Activated CD8-positive, alpha-beta T cell treated with anti-CD3 and anti-CD28 coated beads, Interleukin-2, amount 10 ng/mL, durations not matched to agents 7 days and 5 days (primary cell): ENCODE results near the gene PMIS2. TPM values are rescaled to one million over a fixed set of nuclear protein-coding genes. Genes with fewer than 3 reads are reported as not detected.

ENCODE experiments used
- ATAC-seq: fragments of 150-1000 bp; cut with Tn5 transposase; one replicate; pipeline ENCODE4 v1.10.0; 2021; ENCODE audit warnings: moderate library complexity
- CTCF ChIA-PET: fragments of 350-600 bp; sonication (Branson Sonifier 250); formaldehyde crosslinking; loops from one replicate; lab custom pipeline; 2021; ENCODE audit warnings: antibody characterized with exemption; lab: Charles Lee
- POLR2A ChIA-PET: fragments of 350-600 bp; sonication (Branson Sonifier 250); formaldehyde crosslinking; loops from one replicate; lab custom pipeline; 2021; ENCODE audit warnings: antibody characterized with exemption; lab: Charles Lee
- DNase-seq: peaks from one replicate; pipeline ENCODE4 v3.0.0-alpha.2; 2020
- H3K27ac Mint-ChIP-seq: one replicate; pipeline ENCODE4 v1.8.0; 2021; ENCODE audit warnings: mild to moderate bottlenecking, mixed read lengths
- H3K27me3 Mint-ChIP-seq: one replicate; pipeline ENCODE4 v1.8.0; 2021; ENCODE audit warnings: low read depth, mixed read lengths
- H3K36me3 Mint-ChIP-seq: one replicate; pipeline ENCODE4 v1.8.0; 2021; ENCODE audit warnings: low read depth, mixed read lengths
- H3K4me1 Mint-ChIP-seq: one replicate; pipeline ENCODE4 v1.8.0; 2021; ENCODE audit warnings: low read depth, mixed read lengths
- H3K4me3 Mint-ChIP-seq: one replicate; pipeline ENCODE4 v1.8.0; 2021; ENCODE audit warnings: mild to moderate bottlenecking, mixed read lengths
- H3K9me3 Mint-ChIP-seq: one replicate; pipeline ENCODE4 v1.8.0; 2022; ENCODE audit warnings: mixed read lengths; ENCODE audit not compliant: insufficient read depth
- total RNA-seq, 2 experiments: library from RNA; stranded (reverse); gene quantifications; one replicate each; pipeline ENCODE4 v1.2.3, GENCODE V29; 2021

Gene PMIS2
- total RNA-seq, 2 experiments from 2014 or later, result not detected

DNA sequence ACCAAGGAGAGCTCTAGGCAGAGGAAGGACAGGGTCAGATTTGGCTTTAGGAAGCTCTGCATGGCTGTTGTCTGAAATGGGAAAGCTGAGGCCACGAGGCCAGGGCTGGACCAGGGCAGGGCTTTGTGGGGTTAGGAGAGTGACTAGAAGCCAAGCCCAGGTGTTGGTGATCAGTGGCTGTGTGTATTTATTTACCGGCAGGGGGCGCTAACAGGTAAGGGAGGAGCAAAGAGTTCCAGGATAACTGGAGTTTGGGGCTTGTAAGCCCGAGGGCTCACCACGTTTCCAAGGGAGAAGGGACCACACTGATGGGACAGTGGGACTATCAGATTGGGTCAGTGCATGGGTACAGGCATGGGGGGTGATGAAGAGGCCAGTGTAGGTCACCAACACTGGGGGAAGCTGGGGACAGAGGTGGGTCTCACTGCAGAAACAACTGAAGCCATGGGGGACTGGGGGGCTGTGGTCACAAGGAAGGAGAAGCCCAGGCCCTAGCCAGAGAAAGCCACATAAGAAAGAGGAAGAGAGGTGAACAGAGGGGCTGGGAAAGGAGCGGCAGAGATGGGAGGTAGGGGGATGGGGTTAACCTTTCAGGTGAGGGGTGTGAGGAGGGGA lies 36.7 kb upstream of the PMIS2 start:
- ChIA-PET POLR2A (no interaction called here), CTCF (interaction anchor here (0.7 to 2.1 kb wide), 26 partner anchors 8 to 271 kb away, joined by 3 to 12 read pairs (median 4); partner anchors contain the start of genes ATP4A, COX6B1, HAUS5 and PSENEN)
- Mint-ChIP-seq H3K4me1 (peaks cover 21% of the 10 kb centered on the region), H3K4me3 (no peak overlapping the region), H3K9me3 (no peaks in the 10 kb centered on the region), H3K36me3 (peaks cover 5% of the 10 kb centered on the region), H3K27me3 (no peaks in the 10 kb centered on the region), H3K27ac (no peak overlapping the region)
- DNase-seq, result peak; percentile 75
- no peak for ATAC-seq

GRCh38 chr19:35549879-35550523 lies 36.0 kb upstream of the PMIS2 start:
- Mint-ChIP-seq H3K4me3 (no peak overlapping the region), H3K27ac (no peak overlapping the region), H3K36me3 (no peaks in the 10 kb centered on the region), H3K9me3 (no peaks in the 10 kb centered on the region), H3K4me1 (peaks cover 15% of the 10 kb centered on the region), H3K27me3 (no peaks in the 10 kb centered on the region)
- DNase-seq (no peak), ATAC-seq (no peak)
- ChIA-PET CTCF (interaction anchor here (0.7 to 1.6 kb wide), 6 partner anchors 13 to 270 kb away, joined by 3 to 5 read pairs (median 3); partner anchors contain the start of genes ATP4A, COX6B1, PSENEN and U2AF1L4), POLR2A (no interaction called here)

- ChIA-PET CTCF (no interaction called here), POLR2A (interaction anchor here (0.6 kb wide), 1 partner anchor 615 kb away, joined by 3 read pairs; no protein-coding TSS in a partner anchor)
- no peak overlapping the region for H3K27ac Mint-ChIP-seq
Observed at GRCh38 chr19:35551091-35551810, 34.7 kb upstream of the PMIS2 start.

DNA sequence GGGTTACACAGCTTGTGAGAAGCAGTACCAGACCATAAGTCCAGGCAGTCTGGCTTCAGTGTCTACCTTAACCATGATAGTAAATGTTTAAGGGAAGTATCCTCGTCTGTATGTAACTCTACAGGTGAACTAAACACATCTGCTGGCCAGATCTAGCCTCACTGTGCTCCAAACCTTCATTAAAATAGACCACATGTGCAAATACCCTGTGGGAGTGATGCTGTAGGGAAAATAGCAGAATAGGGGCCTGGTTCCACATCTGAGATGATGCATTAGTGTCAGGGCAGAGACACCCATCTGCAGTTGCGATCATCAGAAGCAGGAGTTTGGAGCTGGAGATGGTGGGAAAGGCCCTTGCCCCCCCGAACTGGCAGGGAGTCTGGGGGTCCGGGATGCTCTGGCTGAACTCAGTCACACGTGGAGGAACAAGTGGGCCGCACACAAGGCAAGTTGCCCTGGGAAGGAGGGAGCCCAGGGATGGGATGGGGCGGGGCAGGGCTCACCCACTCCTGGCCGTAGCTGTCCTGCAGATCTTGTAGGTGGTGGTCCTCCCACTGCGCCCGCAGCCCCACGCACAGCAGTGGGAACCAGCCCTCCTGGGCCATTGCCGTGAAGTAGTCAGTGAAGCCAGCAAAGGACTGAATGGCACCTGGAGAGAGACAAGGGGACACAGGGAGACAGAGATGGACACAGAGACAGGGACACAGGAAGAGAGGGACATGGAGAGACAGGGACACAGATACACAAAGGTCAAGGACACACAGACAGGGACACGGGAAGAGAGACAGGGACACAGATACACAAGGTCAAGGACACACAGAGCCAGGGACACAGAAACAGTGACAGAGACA lies 33.2 kb upstream of the PMIS2 start:
- Mint-ChIP-seq H3K36me3 (no peaks in the 10 kb centered on the region), H3K27ac (no peak overlapping the region), H3K4me1 (peaks cover 5% of the 10 kb centered on the region), H3K4me3 (no peak overlapping the region), H3K27me3 (peaks cover 9% of the 10 kb centered on the region), H3K9me3 (no peaks in the 10 kb centered on the region)
- POLR2A ChIA-PET, result no interaction called here
- CTCF ChIA-PET, result no interaction called here
- ATAC-seq (no peak), DNase-seq (no peak)

More at GRCh38 chr19:35551091-35551810, 34.7 kb upstream of the PMIS2 start:
- Mint-ChIP-seq H3K27me3 (peaks cover 2% of the 10 kb centered on the region), H3K36me3 (no peaks in the 10 kb centered on the region), H3K4me1 (peaks cover 13% of the 10 kb centered on the region), H3K4me3 (no peak overlapping the region), H3K9me3 (no peaks in the 10 kb centered on the region)
- no peak for ATAC-seq
- no peak for DNase-seq

DNA sequence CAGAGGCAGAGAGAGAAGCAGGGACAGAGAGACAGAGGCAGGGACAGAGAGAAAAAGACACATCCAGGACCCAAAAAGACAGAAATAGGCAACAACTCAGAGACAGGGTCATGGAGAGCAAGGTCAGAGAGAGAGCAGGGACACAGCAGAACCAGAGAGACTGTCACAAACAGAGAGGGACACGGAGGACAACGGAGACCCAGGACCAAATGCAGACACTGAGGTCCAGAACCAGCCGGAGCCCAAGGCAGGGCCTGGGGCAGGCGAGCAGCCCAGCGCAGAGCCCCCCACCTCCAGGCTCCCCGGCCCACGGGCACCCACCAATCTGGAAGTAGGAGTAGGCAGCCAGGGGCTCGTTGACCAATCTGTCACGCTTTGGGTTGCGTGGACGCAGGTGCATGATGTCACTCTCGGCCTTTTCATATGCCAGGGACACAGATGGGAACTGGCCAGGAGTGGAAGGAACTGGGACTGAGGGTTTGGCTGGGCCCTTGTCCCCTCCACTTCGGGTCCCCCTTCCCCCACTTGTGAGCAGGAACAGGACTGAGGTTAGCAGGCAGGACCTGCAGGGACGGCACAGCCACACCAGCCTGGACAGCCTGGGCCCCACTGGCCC lies 32.5 kb upstream of the PMIS2 start:
- no peak overlapping the region for H3K4me3 Mint-ChIP-seq
- no peaks in the 10 kb centered on the region for H3K36me3 Mint-ChIP-seq
- H3K9me3 Mint-ChIP-seq, result no peaks in the 10 kb centered on the region
- H3K27ac Mint-ChIP-seq, result no peak overlapping the region
- POLR2A ChIA-PET, result no interaction called here
- no peak for ATAC-seq
- H3K4me1 Mint-ChIP-seq, result peaks cover 8% of the 10 kb centered on the region
- H3K27me3 Mint-ChIP-seq, result peaks cover 11% of the 10 kb centered on the region
- CTCF ChIA-PET, result interaction anchor here (1.7 kb wide), 1 partner anchor 39 kb away, joined by 6 read pairs; no protein-coding TSS in a partner anchor
- no peak for DNase-seq

GRCh38 chr19:35554076-35554475 lies 31.9 kb upstream of the PMIS2 start:
- DNase-seq (no peak), ATAC-seq (no peak)
- Mint-ChIP-seq H3K27ac (no peak overlapping the region), H3K4me1 (peaks cover 9% of the 10 kb centered on the region), H3K36me3 (no peaks in the 10 kb centered on the region), H3K27me3 (peaks cover 14% of the 10 kb centered on the region), H3K4me3 (no peak overlapping the region), H3K9me3 (no peaks in the 10 kb centered on the region)
- POLR2A ChIA-PET, result no interaction called here
- CTCF ChIA-PET, result interaction anchor here (1.7 kb wide), 1 partner anchor 38 kb away, joined by 6 read pairs; no protein-coding TSS in a partner anchor

DNA sequence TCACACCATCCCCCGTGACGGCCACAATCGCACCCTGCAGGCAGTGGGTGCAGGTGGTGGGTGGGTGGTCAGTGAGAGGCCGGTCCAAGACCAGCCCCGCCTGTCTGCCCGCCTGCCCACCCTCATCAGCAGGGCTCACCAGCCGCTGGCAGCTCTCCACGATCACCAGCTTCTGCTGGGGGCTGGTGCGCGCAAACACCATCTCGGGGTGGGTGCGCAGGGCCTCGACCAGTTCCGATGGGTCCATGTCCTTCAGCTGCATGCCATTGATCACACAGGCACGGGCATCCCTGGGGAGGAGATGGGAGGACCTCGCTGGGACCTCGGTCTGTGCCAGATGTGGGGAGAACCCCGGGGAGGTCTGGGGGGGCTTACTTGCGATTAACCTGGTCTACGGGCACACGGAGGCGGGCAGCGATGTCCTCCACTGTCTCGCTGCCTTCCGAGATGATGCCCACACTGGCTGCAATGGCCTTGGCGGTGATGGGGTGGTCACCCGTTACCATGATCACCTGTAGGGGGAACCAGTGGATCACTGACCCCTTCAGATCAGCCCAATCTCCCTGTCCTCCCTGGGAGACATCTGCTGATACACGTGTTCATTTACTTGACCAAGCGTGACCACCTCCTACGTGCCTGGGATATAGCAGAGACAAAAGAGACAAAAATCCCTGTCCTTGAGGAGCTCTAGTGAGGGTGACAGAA lies 30.5 kb upstream of the PMIS2 start:
- Mint-ChIP-seq H3K4me1 (peaks cover 8% of the 10 kb centered on the region), H3K4me3 (no peak overlapping the region), H3K27ac (no peak overlapping the region), H3K9me3 (no peaks in the 10 kb centered on the region), H3K27me3 (peaks cover 19% of the 10 kb centered on the region), H3K36me3 (no peaks in the 10 kb centered on the region)
- no peak for DNase-seq
- CTCF ChIA-PET, result interaction anchor here (1.0 to 1.7 kb wide), 4 partner anchors 8 to 93 kb away, joined by 3 to 6 read pairs (median 5); partner anchors contain the start of gene COX6B1
- no peak for ATAC-seq
- POLR2A ChIA-PET, result no interaction called here

GRCh38 chr19:35556025-35556590 lies 29.9 kb upstream of the PMIS2 start:
- Mint-ChIP-seq H3K36me3 (no peaks in the 10 kb centered on the region), H3K27ac (no peak overlapping the region), H3K4me1 (peaks cover 8% of the 10 kb centered on the region), H3K4me3 (no peak overlapping the region), H3K27me3 (peaks cover 24% of the 10 kb centered on the region), H3K9me3 (no peaks in the 10 kb centered on the region)
- ChIA-PET CTCF (interaction anchor here (0.7 to 1.0 kb wide), 4 partner anchors 9 to 92 kb away, joined by 3 to 5 read pairs (median 4); partner anchors contain the start of gene COX6B1), POLR2A (no interaction called here)
- DNase-seq, result no peak
- ATAC-seq, result no peak

GRCh38 chr19:35556846-35557538 lies 29.0 kb upstream of the PMIS2 start:
- Mint-ChIP-seq H3K27me3 (peaks cover 29% of the 10 kb centered on the region), H3K36me3 (no peaks in the 10 kb centered on the region), H3K4me1 (peaks cover 8% of the 10 kb centered on the region), H3K9me3 (no peaks in the 10 kb centered on the region), H3K27ac (no peak overlapping the region), H3K4me3 (no peak overlapping the region)
- ATAC-seq, result no peak
- CTCF ChIA-PET, result interaction anchor here (0.7 to 1.6 kb wide), 7 partner anchors 9 to 138 kb away, joined by 3 to 6 read pairs (median 4); partner anchors contain the start of gene COX6B1
- no peak for DNase-seq
- POLR2A ChIA-PET, result no interaction called here
